ENCODE data around the gene CEP120.

CEP120 gene

GRCh38 chr5:123371575-123372179, 51.5 kb downstream of the CEP120 start:
- TF ChIP-seq, protein P1, sequence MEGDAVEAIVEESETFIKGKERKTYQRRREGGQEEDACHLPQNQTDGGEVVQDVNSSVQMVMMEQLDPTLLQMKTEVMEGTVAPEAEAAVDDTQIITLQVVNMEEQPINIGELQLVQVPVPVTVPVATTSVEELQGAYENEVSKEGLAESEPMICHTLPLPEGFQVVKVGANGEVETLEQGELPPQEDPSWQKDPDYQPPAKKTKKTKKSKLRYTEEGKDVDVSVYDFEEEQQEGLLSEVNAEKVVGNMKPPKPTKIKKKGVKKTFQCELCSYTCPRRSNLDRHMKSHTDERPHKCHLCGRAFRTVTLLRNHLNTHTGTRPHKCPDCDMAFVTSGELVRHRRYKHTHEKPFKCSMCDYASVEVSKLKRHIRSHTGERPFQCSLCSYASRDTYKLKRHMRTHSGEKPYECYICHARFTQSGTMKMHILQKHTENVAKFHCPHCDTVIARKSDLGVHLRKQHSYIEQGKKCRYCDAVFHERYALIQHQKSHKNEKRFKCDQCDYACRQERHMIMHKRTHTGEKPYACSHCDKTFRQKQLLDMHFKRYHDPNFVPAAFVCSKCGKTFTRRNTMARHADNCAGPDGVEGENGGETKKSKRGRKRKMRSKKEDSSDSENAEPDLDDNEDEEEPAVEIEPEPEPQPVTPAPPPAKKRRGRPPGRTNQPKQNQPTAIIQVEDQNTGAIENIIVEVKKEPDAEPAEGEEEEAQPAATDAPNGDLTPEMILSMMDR (IDR thresholded peaks at IDR 0.05; ENCODE audit: control insufficient read depth, insufficient read depth, low read depth, low read length, missing control alignments) = peak; percentile 60
- DNase-seq (ENCODE audit: low read depth) = no peak
- H3K4me3 ChIP-seq (ENCODE audit: control insufficient read depth, low read depth, low read length) = no peak overlapping the region

GRCh38 chr5:123369371-123369968, 53.7 kb downstream of the CEP120 start:
- no peak for DNase-seq (ENCODE audit: low read depth)
- no peak overlapping the region for H3K4me3 ChIP-seq (ENCODE audit: control insufficient read depth, low read depth, low read length)
- TF ChIP-seq, protein P1 (IDR thresholded peaks at IDR 0.05; ENCODE audit: control insufficient read depth, insufficient read depth, low read depth, low read length, missing control alignments) = no peak

DNA sequence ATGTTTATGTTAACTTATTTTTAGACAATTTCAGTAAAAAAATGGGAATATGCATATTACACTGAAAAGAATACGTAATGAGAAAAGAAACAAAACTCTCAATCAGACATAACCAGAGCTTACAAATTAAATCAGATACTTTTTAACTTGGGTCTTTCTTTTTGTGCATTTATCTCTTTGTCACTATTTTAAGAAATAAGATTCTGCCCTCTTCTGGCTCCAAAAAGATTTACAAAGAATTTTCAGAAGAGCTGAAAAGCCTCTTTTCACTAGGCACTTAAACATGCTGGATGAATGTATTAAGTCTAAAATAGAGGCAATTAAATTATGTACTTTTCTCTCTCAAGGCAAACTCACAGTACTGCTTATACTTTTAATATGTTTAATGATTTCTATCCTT, 55.5 kb downstream of the CEP120 start:
- DNase-seq (ENCODE audit: low read depth) = peak; percentile 1
- TF ChIP-seq, protein P1 (IDR thresholded peaks at IDR 0.05; ENCODE audit: control insufficient read depth, insufficient read depth, low read depth, low read length, missing control alignments) = peak; percentile 17
- no peak overlapping the region for H3K4me3 ChIP-seq (ENCODE audit: control insufficient read depth, low read depth, low read length)

DNA sequence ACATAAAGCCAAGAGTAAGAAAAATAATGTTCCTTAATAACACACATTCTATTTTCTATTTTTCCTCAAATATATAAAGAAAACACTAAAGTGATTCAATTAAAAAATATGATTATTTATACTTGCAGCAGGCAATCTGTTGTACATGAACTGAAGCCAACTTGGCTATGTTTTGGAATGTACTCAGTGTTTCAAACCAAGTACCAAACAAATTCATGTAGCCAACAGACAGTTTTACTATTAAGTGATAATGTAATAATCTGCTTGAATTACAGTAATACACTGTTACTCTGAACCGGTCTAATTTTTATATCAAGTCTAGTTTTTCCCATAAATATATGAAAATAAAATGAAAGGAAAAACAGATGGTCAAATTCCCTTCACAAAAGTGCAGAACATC, 58.0 kb downstream of the CEP120 start:
- no peak for DNase-seq (ENCODE audit: low read depth)

DNA sequence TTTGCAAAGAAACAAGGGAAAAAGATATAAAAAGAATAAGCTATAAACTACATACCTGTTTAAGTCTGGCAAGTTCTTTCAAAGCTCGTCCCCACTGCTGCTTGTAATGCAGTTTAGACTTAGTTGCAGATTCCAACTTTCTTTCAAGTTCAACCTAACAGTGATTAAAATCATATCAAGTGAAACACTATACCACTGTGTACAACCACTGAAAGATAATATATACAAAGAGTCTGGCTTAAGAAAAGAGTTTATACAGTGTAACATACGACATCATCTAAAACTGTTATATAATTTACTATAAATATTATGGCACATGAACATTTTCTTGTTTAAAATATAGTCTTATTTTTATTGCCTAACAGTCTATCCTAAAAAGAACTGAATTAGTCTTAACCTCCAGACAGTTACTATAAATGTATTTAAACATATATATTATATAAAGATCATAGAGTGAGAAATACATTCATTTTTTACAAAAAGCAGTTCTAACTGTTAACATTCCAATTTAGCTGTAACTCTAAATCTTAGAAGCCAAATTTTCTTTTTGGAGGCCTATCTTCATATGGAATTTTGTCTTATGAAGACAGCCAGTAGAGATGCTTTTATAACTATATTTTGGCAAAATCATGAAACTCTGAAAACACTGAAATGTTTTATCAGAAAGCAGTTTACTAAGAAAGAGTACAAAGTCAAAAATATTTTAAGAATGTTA, 58.6 kb downstream of the CEP120 start:
- TF ChIP-seq, protein P1 (IDR thresholded peaks at IDR 0.05; ENCODE audit: control insufficient read depth, insufficient read depth, low read depth, low read length, missing control alignments) = no peak
- H3K4me3 ChIP-seq (ENCODE audit: control insufficient read depth, low read depth, low read length) = no peak overlapping the region
- no peak for DNase-seq (ENCODE audit: low read depth)

More for the DNA sequence above, 58.0 kb downstream of the CEP120 start:
- H3K4me3 ChIP-seq (ENCODE audit: control insufficient read depth, low read depth, low read length) = no peak overlapping the region
- TF ChIP-seq, protein P1 (IDR thresholded peaks at IDR 0.05; ENCODE audit: control insufficient read depth, insufficient read depth, low read depth, low read length, missing control alignments) = no peak

- DNase-seq (ENCODE audit: low read depth) = no peak
These were observed 62.3 kb downstream of the CEP120 start for GRCh38 chr5:123360910-123361309.

More at GRCh38 chr5:123360910-123361309, 62.3 kb downstream of the CEP120 start:
- TF ChIP-seq, protein P1 (IDR thresholded peaks at IDR 0.05; ENCODE audit: control insufficient read depth, insufficient read depth, low read depth, low read length, missing control alignments) = no peak
- H3K4me3 ChIP-seq (ENCODE audit: control insufficient read depth, low read depth, low read length) = no peak overlapping the region
